HG03280 (cell line): ENCODE data around the gene CCNJL.

ENCODE experiments used
- ATAC-seq: cut with Tn5 transposase; IDR thresholded peaks from one replicate; pipeline ENCODE4 v1.9.1; 2021; ENCODE audit warnings: mild to moderate bottlenecking, moderate library complexity; ENCODE audit not compliant: unreplicated experiment

The CCNJL gene

GRCh38 chr5:160293386-160293785 lies 19.0 kb downstream of the CCNJL start:
- ATAC-seq, result no peak

- ATAC-seq, result no peak
Observed at GRCh38 chr5:160291467-160291866, 20.9 kb downstream of the CCNJL start.

- ATAC-seq, result no peak
Observed at GRCh38 chr5:160290751-160291150, 21.6 kb downstream of the CCNJL start.

GRCh38 chr5:160289721-160290120 lies 22.6 kb downstream of the CCNJL start:
- ATAC-seq, result no peak

GRCh38 chr5:160289356-160289651 lies 23.1 kb downstream of the CCNJL start:
- ATAC-seq, result no peak

GRCh38 chr5:160287378-160288051 lies 24.8 kb downstream of the CCNJL start:
- ATAC-seq, result no peak

- ATAC-seq, result no peak
Observed at GRCh38 chr5:160286947-160287346, 25.4 kb downstream of the CCNJL start.

- ATAC-seq, result no peak
Observed at GRCh38 chr5:160285316-160285715, 27.0 kb downstream of the CCNJL start.

GRCh38 chr5:160284291-160284873 lies 28.0 kb downstream of the CCNJL start:
- ATAC-seq, result no peak

GRCh38 chr5:160281275-160281674 lies 31.1 kb downstream of the CCNJL start:
- ATAC-seq, result no peak

GRCh38 chr5:160280384-160281095 lies 31.8 kb downstream of the CCNJL start:
- no peak for ATAC-seq

- ATAC-seq, result no peak
Observed at GRCh38 chr5:160278343-160278742, 34.0 kb downstream of the CCNJL start.

GRCh38 chr5:160274483-160274931 lies 37.9 kb downstream of the CCNJL start:
- no peak for ATAC-seq

GRCh38 chr5:160272889-160273288 lies 39.5 kb downstream of the CCNJL start:
- no peak for ATAC-seq

GRCh38 chr5:160272264-160272663 lies 40.1 kb downstream of the CCNJL start:
- ATAC-seq, result no peak

- no peak for ATAC-seq
Observed at GRCh38 chr5:160271836-160272235, 40.5 kb downstream of the CCNJL start.

GRCh38 chr5:160271396-160271795 lies 41.0 kb downstream of the CCNJL start:
- ATAC-seq, result no peak

GRCh38 chr5:160270704-160271103 lies 41.7 kb downstream of the CCNJL start:
- ATAC-seq, result no peak

GRCh38 chr5:160269017-160269416 lies 43.3 kb downstream of the CCNJL start:
- no peak for ATAC-seq

GRCh38 chr5:160268121-160268520 lies 44.2 kb downstream of the CCNJL start:
- no peak for ATAC-seq

GRCh38 chr5:160266752-160267345 lies 45.5 kb downstream of the CCNJL start:
- ATAC-seq, result no peak

GRCh38 chr5:160266044-160266443 lies 46.3 kb downstream of the CCNJL start:
- ATAC-seq, result no peak
